HG02759 (cell line): ENCODE data around the gene NACC2.
"Not testable (repeated sequence)": the region's sequence is repeated elsewhere in the genome, so short reads cannot be mapped to it uniquely, and the experiment has no call there.

ENCODE experiments used
- ATAC-seq: cut with Tn5 transposase; IDR thresholded peaks from one replicate; pipeline ENCODE4 v1.9.1; 2021; ENCODE audit warnings: mild to moderate bottlenecking, moderate library complexity; ENCODE audit not compliant: unreplicated experiment

Gene NACC2

DNA sequence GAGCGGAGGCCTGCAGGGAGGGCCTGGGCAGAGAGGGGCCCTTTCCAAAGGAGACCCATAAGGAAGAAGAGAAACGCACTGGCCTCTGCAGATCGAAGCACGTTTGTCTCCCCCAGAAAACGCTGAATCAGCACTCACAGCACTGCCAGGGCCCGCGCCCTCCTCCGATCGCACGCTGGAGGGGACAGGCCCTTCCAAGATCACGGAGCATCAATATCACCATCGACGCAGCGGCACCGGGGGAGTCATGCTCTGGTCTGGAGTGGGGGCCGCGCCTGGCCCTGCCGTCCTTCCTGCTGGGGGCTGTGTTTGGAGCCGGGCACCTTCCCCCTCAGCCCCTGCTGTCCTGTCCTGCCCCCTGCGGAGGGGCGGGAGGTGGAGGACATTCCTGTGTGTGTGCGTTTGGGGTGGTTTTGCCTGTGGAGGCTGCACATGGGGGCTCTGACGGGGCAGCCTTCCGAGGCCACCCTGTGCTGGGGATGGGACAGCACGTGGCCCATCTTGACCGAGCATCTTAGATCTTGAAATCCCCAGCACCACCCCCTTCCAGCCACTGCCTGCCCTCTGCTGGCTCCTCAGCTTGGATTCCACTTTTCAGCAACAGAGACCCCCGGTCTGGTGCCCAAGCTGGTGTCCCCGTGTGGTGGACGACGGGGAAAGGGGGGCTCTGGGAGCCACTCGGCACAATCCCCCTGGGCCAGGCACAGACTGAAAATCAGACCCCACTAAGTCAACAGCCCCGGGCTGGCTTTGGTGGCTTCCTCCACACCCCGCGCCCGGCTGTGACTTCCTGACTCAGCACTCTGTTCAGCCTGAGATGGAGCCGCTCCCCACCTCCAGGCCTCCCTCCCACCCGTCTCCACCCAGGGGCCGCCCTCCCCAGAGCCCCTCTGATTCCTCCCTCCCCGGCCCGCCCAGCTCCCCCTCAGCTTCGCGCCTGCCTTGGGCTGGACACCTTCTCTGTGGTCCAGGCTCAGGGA lies 15.3 kb upstream of the NACC2 start:
- no peak for ATAC-seq

DNA sequence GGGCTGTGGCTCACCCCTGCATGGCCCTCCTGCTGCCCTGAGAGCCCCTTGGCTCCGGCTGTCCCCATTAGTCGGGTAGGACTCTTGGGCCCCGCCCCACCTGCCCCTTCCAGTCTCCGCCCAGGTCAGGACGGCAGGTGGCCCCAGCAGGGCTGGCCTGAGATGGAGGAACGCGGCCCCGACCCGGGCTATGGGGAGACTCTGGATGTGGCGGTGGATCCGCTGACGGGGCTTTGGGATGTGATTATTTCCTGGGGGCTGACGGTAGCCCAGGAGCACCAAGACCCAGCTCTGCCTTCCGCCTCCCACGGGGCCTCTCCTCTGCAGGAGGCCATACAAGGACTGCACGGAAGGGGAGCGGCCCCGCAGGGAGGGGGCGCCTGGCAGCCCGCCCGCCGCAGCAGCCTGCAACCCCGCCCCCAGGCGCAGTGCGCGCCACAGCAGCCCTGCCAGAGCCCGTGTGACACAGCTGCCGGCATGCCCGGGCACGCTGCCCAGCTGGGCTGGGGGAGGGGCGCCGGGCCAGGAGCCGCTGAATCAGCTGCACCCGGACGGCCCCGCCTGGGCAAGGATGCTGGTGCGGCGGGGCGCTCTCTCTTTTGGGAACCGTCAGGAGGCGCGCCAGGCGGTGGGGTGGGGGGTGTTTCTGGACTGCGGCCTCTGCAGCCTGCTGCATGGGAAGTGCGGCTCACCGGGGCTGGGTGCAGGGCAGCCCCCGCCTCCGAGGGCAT lies 14.4 kb upstream of the NACC2 start:
- ATAC-seq = peak; percentile 85

DNA sequence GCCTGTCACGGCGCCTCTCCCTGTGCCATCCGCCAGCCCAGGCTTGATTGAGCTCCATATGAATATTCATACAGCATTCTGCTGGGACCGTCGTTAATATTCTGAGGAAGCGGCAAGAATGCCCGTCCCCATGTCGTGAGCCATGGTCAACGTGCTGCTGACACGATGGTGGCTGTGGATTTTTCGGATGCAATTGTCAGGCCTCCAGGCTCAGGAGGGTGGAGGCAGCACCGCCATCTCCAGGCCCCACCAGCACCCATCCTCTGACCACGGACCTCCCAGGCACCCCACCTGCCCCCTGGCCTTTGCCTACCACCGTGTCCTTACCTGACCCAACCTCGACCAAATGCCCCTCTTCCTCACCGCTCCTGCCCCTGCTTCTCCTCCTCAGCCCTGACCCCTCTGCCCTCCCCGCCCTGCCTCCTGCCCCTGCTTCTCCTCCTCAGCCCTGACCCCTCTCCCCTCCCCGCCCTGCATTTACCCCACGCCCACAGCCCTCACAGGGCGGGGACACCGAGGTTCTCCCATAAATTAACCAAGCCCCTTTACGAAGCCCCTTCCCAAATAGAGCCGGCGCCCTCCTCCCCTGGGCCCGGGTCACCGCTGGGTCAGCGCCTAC lies 13.7 kb upstream of the NACC2 start:
- no peak for ATAC-seq

DNA sequence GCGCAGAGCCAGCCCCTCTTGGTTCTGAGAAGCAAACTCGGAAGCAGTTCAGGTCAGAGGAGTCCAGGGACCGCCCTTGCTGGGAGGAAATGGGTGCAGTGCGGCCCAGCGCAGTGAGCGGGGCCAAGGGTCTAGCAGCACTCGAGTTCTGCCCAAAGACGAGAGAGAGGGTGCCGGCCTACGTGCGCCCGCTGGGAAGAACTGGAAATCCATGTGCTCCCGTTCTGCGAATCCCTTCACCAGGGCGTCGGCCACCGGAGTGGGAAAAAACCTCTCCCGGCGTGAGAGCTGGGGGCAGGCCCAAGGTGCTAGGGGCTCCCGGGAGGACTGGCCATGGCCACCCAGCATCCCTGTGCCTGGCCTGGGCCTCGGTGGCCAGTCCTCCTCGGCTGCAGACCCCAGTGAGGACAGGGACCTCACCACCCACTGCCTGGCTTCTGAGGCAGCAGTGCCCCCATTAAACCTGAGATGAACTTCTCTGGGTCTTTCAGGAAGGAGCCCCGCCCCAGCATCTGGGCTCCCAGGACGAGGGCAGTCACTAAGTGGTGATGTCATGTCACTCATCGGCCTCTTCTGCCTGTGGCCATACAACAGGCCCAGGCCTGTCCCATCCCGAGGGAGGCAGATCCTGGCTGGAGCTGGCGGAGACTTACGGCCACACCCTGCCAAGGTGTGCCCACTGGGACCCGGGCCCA lies 13.0 kb upstream of the NACC2 start:
- ATAC-seq = no peak

DNA sequence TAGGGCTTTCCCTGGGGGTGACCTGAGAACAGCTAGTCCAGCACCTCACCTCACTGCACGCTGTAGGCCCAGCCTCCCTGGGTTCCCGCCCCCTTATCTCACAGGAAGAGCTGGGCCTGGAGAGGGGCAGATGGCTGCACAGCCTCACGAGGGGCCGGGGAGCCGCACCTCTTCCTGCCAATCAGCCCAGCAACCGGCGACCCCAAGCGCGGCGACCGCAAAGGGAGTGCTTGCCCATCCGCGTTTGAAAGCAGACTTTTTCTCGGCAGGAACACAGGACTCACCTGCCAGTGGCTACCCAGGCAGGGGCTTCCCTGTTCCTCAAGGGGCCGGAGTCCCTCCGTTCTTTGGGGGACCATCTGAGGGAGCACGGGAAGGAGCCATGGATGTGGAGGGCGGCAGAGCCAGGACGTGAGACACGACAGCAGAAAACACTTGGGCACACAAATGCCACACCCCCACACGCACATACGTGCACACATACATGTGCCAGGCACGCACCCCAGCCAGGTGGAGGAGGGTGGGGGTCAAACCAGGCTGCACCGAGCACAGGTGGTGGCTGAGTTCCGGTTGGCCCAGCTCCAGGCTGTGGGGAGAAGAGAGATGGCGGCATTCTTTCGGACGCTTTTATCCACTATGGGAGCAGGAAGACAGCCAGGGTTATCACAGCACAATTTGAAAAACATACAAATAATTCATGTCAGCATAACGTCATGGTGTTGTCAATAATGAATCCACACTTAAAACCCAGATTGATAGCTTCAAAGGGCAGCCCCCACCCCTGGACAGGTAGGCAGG lies 12.3 kb upstream of the NACC2 start:
- ATAC-seq = no peak

DNA sequence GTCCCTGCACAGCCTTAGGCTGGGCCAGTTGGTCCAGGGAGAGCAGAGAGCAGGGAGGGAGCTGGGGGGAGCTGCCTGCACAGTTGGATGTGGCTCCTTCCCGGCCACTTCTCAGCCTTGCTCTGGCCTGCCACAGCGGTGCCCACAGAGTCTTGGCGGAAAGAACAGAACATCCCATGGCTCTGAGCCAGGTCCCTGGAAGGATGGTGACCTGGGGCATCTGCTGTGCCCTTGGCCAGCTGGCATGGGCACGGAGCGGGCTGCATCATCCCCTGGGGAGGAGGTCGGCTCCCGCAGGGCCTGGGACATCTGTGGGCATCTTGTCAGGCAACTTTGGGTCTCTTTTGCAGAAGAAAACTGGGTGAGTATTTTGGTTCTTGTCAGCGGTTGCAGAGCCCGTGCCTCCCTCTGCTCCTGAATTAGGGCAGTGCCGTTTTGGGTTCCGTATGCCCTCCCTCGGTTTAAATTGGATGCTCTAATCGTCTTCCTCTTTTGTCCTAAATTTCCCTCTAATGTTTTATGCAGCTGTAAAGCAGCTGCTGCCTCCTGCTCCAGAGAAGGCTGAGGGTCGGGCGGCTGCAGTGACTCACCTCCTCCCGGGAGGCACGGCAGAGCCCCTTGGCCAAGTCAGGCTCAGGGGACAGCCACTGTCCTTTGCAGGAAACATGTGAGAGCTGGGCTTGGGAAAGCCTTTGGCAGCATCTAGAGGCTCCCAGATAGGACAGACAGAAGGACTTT lies 10.5 kb upstream of the NACC2 start:
- ATAC-seq = no peak

DNA sequence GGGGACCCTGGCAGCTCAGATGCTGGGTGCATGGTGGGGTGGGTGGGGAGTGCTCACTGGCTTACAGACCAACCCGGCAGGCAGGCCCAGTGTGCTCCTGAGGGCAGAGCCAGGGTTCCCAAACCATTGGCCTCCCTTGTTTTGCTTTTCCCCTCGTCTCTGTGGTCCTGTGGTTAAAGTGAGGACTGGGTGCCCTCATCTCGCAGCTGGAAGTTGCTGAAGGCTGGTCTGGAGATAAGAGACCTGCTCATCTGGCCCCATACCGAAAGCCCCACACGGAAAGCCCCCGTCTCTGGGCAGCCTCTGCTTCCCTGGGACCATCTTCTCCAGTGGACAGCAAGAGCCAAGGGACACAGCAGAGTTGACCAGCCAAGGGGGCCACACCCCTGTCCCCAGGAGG lies 9.8 kb upstream of the NACC2 start:
- ATAC-seq = no peak

DNA sequence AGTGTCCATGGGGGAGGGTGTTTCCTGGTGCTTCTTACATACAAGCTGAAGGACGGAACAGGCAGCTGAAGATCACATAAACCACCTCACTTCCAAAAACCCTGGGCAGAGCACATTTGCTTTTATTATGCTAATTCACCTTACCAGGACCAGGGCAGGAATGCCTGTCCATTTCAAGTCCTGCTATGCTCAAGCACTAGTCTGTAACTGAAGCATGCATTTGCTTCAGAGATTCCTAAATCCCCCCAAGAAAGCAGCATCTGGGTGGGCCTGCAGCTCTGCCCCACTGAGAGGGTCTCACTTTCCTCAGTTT lies 9.4 kb upstream of the NACC2 start:
- ATAC-seq = no peak

DNA sequence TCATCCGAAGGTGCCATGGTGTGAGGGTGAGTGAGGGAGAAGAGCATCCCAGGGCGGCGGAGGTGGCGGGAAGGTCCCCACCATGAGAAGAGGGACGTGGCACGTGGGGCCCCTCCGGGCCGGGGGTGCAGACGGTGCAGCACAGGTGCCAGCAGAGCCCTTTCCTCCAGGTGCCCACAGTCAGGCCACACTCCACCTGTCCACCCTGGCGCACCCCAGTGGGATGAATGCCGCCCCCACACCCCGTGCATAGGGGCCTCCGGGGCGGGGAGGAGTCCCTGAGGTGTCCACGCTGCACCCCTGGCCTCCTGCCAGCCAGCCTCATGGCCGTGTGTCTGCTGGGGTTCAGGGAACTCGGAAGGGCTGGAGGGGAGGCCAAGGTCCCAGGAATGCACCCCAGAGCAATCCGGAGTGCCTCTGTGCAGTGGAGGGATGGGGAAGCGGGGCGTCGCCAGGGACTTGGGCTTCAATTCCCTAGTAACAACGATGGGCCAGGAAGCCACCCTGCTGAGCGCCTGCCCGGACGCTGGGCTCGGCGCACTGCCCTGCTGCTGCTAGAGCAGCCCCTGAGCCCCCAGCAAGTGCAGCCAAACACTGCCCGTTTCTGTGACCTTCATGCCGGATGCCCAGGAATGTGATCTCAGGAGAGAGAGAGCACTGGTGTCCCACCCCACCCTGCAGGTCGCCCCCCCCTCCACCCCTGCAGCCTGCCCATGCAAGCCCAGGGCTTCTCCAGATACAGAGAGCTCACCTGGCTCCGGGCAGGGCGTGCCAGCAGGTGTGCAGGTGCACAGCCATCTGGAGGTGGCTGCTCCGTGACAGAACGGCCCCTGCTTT lies 8.8 kb upstream of the NACC2 start:
- ATAC-seq = no peak

DNA sequence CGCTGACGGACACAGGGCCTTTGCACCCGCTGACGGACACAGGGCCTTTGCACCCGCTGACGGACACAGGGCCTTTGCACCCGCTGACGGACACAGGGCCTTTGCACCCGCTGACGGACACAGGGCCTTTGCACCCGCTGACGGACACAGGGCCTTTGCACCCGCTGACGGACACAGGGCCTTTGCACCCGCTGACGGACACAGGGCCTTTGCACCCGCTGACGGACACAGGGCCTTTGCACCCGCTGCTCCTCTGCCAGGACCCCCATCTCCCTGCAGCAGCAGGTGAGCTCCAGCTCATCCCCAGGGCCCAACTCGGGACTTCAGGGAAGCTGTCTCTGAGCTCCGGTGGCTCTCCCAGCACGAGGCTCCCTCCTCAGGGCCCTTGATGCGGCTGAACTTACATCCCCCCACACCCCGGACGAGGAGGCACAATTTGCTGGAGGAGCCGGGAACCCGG lies 6.6 kb upstream of the NACC2 start:
- ATAC-seq = not testable (repeated sequence)

DNA sequence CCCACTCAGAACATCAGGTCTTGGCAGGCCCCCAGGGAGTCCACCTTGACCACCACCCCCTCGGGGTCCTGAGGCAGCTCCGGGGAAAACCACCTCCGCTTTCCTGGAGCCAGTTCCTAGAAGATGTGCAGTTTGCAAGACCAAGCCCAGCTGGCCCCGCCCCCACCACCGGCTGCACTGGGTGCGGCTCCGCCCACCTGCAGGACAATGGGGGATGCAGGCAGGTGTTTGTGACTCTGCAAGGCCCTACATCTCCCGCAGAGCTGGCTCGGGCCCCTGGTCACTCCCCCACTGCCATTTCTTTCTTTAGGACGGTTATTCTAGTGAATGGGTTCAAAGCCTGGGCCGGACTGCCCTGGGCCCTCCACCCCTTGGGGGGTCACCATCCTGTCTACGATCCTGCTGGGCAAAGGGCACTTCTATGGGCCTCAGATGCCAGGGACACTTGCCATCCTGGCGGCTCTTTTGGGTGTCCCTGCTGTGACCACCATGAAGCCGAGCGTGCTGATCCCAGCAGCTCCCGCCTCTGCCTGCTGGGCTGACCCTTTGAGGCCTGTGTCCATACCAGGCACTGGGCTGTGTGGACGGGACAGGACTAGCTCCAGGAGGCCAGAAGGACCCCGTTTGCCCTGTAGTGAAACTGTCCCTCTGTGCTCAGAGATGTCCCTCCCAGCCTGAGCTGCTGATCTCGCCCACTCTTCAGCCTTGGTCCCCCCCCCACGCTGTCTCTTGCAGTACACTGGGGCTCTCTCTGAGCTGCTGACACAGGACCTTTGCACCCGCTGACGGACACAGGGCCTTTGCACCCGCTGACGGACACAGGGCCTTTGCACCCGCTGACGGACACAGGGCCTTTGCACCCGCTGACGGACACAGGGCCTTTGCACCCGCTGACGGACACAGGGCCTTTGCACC lies 5.9 kb upstream of the NACC2 start:
- no peak for ATAC-seq

DNA sequence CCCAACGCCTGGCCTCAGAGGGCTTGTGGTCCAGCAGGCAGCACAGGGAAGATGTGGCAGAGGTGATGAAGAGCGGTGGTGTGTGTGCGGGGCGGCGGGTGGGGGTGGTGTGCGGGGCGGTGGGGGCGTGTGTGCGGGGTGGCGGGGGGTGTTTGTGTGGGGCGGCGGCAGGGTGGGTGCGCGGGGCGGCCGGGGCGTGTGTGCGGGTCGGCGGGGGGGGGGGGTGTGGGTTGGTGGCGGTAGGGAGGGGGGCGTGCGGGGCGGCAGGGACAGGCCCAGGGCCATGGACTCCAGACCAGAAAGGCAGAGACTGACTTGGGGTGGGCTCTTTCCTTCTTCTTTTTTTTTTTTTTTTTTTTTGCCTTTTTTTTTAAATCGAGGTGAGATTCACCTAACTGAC lies 4.5 kb upstream of the NACC2 start:
- ATAC-seq = no peak

DNA sequence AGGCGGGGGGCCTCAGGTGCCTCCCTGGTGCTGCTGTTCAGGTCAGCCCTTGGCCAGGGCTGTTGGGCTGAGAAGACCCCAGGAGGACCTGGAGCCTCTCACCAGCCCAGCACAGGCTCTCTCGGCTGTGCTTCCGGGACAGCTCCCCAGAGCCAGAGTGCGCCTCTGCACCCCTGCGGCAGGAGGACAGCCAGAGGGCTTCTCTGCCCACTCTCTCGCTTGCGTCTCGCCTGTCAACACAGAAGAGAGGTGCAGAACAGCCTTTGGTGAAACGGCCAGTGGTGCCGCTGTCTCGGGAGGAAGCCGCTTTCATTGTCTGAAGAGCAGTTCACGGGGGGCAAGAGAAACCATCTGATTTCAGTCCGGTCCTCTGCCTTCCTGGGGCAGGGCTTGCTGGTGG lies 3.8 kb upstream of the NACC2 start:
- ATAC-seq = no peak

DNA sequence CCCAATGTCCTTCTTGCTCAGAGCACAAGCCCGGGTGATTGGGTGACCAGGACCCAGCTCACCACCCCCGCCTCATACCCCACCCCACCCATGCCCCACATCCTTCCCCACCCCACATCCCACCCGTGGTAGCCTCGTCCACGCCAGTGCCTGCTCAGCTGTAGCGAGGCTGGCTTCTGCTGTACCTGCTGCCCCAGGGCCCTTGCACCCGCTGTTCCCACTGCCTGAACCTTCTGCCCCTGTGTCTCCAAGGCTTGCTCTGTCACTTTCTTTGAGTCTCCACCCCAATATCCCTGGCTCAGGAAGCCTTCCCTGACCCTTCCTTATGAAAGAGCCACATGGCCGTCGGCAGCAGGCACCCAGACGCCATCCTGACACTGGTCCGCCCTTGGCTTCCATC lies 3.1 kb upstream of the NACC2 start:
- ATAC-seq = no peak

DNA sequence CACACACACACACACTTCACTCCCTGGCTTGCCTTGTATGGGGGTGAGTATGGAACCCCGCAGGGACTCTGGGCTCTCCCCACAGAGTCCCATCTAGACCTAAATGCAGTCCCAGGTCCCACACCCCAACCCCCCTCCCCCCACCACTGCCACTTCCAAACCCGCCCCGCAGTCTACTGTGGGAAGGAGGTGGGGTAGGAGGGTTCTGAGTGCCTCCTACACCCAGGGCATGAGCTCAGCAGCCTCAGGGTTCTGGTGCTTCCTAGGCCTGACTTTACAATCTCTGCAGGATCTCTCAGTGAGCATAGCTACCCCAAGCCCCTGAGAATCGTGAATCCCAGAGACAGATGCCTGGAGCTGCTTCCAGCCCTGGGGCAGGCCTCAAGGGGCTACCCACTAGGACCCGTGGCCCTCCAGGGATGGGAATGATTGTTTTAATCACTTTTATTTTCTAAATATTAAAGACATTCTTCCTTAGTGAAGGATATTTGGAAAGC lies 1.5 kb upstream of the NACC2 start:
- no peak for ATAC-seq

DNA sequence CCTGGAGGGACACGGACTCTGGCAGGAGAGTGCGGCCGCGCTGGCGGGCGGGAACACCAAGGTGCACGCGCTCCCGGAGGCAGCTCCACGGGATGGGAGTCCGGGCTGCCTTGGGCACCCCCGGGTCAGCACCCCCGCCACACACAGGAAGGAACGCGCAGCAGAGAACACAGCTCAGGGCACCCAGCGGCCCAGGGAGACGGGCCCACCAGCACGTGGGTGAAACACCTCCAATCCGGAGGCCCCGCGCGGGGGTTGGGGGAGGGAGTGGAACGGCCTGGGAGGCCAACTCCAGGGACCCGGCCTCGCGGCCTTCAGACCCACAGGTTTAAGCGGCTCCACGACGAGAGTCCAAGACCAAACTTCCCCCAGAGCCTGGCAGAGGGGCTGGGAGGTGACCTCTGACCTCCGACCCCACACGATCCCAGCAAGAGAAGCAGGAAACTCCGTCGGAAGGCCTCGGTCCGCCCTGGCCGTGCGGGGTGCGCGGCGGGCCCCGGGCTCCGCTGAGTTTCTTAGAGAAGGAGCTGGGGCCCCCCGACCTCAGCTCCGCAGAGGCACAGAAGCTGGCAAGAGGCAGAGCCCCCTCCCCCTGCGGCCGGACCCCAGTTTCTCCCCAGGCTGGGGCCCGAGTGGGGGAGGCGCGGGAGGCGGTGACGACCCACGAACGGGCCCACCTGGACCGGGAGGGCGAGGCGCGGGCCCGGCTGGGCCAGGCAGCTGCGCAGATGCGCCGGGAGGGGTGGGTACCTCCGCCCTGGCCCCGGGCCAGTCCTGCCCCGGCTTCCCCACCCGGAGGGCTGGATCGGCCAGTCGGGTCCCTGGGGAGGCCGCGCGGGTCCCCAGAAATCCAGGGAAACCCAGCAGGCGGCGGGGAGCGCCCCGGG lies 851 bp downstream of the NACC2 start:
- no peak for ATAC-seq
